Activated naive CD8-positive, alpha-beta T cell treated with anti-CD3 and anti-CD28 coated beads, Interleukin-2, amount 10 ng/mL, durations not matched to agents 7 days and 5 days (primary cell): ENCODE results near the gene PNPT1. TPM values are rescaled to one million over a fixed set of nuclear protein-coding genes. Genes with fewer than 3 reads are reported as not detected.
A peak's percentile ranks its signal among the peaks of the same experiment; 100 is the strongest.
"Not testable (repeated sequence)": the region's sequence is repeated elsewhere in the genome, so short reads cannot be mapped to it uniquely, and the experiment has no call there.

ENCODE experiments used
- ATAC-seq: fragments of 150-1000 bp; cut with Tn5 transposase; one replicate; pipeline ENCODE4 v1.10.0; 2021; ENCODE audit warnings: low read depth, moderate library complexity
- POLR2A ChIA-PET: fragments of 350-600 bp; sonication (Branson Sonifier 250); formaldehyde crosslinking; loops from one replicate; lab custom pipeline; 2021; ENCODE audit warnings: antibody characterized with exemption; lab: Charles Lee
- DNase-seq: peaks from one replicate; pipeline ENCODE4 v3.0.0; 2021
- H3K27ac Mint-ChIP-seq: one replicate; pipeline ENCODE4 v1.8.0; 2022; ENCODE audit warnings: mild to moderate bottlenecking, mixed read lengths
- H3K27me3 Mint-ChIP-seq: one replicate; pipeline ENCODE4 v1.8.0; 2022; ENCODE audit warnings: mild to moderate bottlenecking, moderate library complexity, mixed read lengths
- H3K36me3 Mint-ChIP-seq: one replicate; pipeline ENCODE4 v1.8.0; 2021; ENCODE audit warnings: mild to moderate bottlenecking, mixed read lengths
- H3K4me1 Mint-ChIP-seq: one replicate; pipeline ENCODE4 v1.8.0; 2021; ENCODE audit warnings: mixed read lengths
- H3K4me3 Mint-ChIP-seq: one replicate; pipeline ENCODE4 v1.8.0; 2022; ENCODE audit warnings: mild to moderate bottlenecking, moderate library complexity, mixed read lengths
- H3K9me3 Mint-ChIP-seq: one replicate; pipeline ENCODE4 v1.8.0; 2021; ENCODE audit warnings: mixed read lengths
- total RNA-seq, 2 experiments: library from RNA; stranded (reverse); gene quantifications; one replicate each; pipeline ENCODE4 v1.2.3, GENCODE V29; 2021

Gene PNPT1
- total RNA-seq, 2 experiments from 2014 or later, result 29.2 to 34.2 TPM

DNA sequence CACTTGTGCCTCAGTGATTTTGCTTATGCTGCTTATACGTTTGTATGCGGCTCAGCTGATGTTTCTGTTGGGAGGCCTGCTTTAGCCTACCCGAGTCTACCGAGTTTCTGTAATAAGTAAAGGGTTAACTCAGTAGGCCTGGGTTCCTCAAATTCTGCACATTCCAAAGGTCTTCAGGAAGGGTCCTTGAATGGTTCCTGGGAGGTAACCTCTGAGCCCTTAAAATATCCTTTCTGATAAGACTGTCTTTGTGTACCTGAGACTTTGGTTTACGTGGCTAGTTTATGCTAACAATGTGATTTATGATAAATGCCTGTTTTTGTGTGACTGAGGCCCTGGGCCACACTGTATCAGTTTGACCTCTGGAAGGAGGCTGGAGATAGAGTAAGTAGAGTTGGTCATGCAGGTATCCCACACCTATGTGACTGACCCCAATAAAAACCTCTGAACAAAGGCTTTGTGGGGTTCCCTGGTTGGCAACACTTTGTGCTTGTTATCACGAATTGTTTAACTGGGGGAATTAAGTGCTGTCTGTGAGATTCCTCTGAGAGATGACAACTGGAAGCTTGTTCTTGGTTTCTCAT lies 18.9 kb upstream of the PNPT1 start:
- Mint-ChIP-seq H3K27ac (no peak overlapping the region), H3K9me3 (no peaks in the 10 kb centered on the region), H3K4me3 (no peak overlapping the region), H3K4me1 (peaks cover 1% of the 10 kb centered on the region), H3K27me3 (no peaks in the 10 kb centered on the region), H3K36me3 (no peaks in the 10 kb centered on the region)
- ATAC-seq (no peak), DNase-seq (no peak)
- POLR2A ChIA-PET, result no interaction called here

DNA sequence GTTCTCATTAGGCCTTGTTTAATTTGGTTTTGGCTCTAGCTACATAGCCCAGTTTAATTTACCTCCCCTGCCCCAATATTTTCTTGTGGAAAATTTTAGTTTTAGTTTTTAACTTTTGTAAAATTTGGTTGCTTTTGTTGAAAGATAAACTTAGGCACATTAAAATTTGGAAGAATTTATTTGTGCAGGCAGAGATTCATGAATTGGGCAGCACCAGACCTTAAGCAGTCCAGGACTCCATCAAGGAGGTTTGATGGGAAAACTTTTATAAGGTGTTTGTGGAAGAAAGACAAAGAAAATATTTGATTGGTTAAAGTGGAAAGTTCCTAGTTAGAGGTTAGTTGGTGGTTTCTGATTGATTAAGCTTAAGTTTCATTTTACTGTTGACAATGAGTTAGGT lies 16.4 kb upstream of the PNPT1 start:
- Mint-ChIP-seq H3K4me1 (no peaks in the 10 kb centered on the region), H3K4me3 (no peak overlapping the region), H3K9me3 (no peaks in the 10 kb centered on the region), H3K27ac (no peak overlapping the region), H3K27me3 (no peaks in the 10 kb centered on the region), H3K36me3 (no peaks in the 10 kb centered on the region)
- DNase-seq (no peak), ATAC-seq (no peak)
- POLR2A ChIA-PET, result no interaction called here

DNA sequence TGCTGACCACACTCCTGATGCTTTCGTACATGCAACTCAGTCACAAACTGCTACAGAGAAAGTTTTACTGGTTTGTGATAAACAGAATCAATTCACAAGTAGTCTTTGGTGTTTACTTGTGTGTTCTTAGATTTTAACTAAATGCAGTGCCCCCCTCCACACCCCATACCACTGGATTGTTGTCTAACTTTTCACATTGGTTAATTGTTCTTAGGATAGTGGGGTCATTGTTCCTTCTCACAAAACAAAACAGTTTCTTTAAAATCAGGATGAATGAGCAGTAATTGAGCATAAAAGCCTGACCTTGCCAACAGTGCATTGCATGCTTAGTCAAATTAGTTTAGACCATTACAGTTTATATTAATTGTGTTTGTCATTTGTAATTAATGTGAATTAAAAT lies 14.1 kb upstream of the PNPT1 start:
- Mint-ChIP-seq H3K27me3 (peaks cover 5% of the 10 kb centered on the region), H3K4me3 (no peak overlapping the region), H3K36me3 (peaks cover 1% of the 10 kb centered on the region), H3K4me1 (no peaks in the 10 kb centered on the region), H3K27ac (no peak overlapping the region), H3K9me3 (no peaks in the 10 kb centered on the region)
- ATAC-seq (no peak), DNase-seq (no peak)
- POLR2A ChIA-PET, result no interaction called here

DNA sequence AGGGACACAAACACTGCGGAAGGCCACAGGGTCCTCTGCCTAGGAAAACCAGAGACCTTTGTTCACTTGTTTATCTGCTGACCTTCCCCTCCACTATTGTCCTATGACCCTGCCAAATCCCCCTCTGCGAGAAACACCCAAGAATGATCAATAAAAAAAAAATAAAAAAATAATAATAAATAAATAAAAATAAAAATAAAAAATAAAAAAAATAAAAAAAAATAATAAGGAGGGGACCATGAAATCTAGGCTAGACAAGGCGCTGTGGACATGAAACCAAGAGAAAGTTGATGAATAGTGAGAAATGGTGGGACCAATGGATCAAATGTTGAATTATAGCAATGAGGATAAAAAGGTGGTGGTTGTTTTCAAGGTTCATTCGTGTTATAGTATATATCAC lies 12.6 kb upstream of the PNPT1 start:
- H3K27ac Mint-ChIP-seq, POLR2A ChIA-PET, H3K36me3 Mint-ChIP-seq, H3K9me3 Mint-ChIP-seq, H3K4me3 Mint-ChIP-seq, ATAC-seq, DNase-seq, H3K4me1 Mint-ChIP-seq: not testable (repeated sequence)
- peaks cover 11% of the 10 kb centered on the region for H3K27me3 Mint-ChIP-seq

DNA sequence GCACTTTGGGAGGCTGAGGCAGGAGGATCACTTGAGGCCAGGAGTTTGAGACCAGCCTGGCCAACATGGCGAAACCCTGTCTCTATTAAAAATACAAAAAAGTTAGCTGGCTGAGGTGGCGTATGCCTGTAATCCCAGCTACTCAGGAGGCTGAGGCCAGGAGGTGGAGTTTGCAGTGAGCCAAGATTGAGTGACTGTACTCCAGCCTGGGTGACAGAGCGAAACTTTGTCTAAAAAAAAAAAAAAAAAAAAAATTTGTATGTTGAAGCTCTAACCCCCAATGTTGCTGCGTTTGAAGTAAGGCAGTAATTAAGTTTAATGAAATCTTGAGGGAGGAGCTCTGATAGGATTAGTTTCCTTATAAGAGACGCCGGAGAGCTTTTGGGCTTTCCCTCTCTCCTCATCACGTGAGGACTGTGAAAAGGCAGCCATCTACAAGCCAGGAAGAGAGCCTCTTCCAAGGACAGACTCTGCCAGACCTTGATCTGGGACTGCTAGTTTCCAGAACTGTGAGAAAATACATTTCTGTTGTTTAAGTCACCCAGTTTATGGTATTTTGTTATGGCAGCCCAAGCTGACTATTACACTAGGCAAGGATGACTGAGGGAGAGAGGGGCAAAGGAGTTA lies 11.5 kb upstream of the PNPT1 start:
- H3K4me1 Mint-ChIP-seq, result no peaks in the 10 kb centered on the region
- POLR2A ChIA-PET, result interaction anchor here (0.8 kb wide), 1 partner anchor 10 kb away, joined by 3 read pairs; no protein-coding TSS in a partner anchor
- H3K9me3 Mint-ChIP-seq, result no peaks in the 10 kb centered on the region
- no peak overlapping the region for H3K4me3 Mint-ChIP-seq
- DNase-seq (no peak), ATAC-seq (no peak)
- peaks cover 1% of the 10 kb centered on the region for H3K36me3 Mint-ChIP-seq
- H3K27ac Mint-ChIP-seq, result no peak overlapping the region
- H3K27me3 Mint-ChIP-seq, result peaks cover 13% of the 10 kb centered on the region

DNA sequence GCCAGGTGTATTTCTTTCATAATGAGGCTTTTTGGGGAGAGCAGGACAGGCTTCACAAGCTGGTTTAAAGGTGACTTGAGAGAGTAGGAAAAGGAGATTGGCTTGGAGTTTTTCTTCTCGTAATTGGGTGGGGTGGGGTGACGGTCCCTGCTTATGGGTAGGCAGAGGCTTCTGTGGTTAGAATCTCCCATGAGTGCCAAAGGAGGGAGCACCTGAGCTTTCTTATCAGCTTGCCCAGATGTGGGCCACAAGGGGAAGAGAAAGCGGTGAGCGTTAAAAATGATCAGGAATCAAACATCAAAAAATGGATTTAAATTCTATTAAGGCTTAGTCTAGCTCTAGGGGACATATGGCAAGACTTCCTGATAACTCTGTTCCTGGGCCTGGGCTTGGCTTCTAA lies 9.7 kb upstream of the PNPT1 start:
- POLR2A ChIA-PET, result interaction anchor here (0.6 kb wide), 1 partner anchor 8 kb away, joined by 5 read pairs; no protein-coding TSS in a partner anchor
- Mint-ChIP-seq H3K9me3 (no peaks in the 10 kb centered on the region), H3K27ac (no peak overlapping the region), H3K27me3 (peaks cover 25% of the 10 kb centered on the region), H3K4me3 (no peak overlapping the region), H3K4me1 (no peaks in the 10 kb centered on the region), H3K36me3 (peaks cover 1% of the 10 kb centered on the region)
- DNase-seq (no peak), ATAC-seq (no peak)

DNA sequence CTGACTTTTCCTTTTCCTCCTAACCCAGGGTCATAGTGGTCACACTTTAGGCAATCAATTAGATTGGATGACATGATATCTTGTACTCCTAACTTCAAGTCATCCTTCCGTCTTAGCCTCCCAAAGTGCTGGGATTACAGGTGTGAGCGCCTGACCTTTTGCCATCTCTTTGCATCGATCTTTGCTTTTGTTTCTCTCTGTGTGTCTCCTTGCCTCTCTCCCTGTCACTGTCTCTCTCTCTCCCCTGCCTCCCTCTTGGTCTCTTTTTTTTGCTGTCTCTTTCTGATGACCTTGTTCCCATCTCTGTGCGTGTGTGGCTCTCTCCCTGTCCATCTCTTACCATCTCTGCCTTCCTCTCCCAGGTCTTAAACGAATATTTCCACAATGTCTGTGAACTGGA lies 904 bp downstream of the PNPT1 start:
- Mint-ChIP-seq H3K4me3 (peak overlapping the region; percentile 95), H3K27ac (peak overlapping the region; percentile 99), H3K4me1 (peaks cover 33% of the 10 kb centered on the region)
- DNase-seq, ATAC-seq, H3K27me3 Mint-ChIP-seq, POLR2A ChIA-PET, H3K36me3 Mint-ChIP-seq, H3K9me3 Mint-ChIP-seq: not testable (repeated sequence)

DNA sequence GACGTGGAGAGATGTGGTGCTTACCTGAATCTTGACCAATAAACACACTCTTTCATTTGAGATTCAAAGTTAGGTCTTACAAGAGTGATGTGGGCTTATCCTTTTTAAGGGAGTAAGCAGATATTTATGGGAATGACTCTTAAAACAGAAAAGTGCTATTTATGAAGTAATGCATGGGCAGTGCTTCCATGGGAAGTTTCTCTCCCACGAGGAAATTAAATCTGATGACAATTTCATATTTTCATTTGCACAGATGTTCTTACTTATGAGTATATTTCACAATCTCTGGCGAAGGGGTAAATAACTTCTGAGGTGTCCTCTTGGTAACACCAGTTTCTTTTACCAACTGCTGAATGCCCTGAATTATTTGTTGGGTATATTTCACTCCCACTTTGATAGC lies 21.0 kb downstream of the PNPT1 start:
- POLR2A ChIA-PET, result interaction anchor here (0.6 kb wide), 1 partner anchor 22 kb away, joined by 7 read pairs; no protein-coding TSS in a partner anchor
- Mint-ChIP-seq H3K27ac (no peak overlapping the region), H3K9me3 (no peaks in the 10 kb centered on the region), H3K36me3 (peaks cover 14% of the 10 kb centered on the region), H3K27me3 (no peaks in the 10 kb centered on the region), H3K4me3 (no peak overlapping the region), H3K4me1 (no peaks in the 10 kb centered on the region)
- ATAC-seq, result no peak
- DNase-seq, result no peak

DNA sequence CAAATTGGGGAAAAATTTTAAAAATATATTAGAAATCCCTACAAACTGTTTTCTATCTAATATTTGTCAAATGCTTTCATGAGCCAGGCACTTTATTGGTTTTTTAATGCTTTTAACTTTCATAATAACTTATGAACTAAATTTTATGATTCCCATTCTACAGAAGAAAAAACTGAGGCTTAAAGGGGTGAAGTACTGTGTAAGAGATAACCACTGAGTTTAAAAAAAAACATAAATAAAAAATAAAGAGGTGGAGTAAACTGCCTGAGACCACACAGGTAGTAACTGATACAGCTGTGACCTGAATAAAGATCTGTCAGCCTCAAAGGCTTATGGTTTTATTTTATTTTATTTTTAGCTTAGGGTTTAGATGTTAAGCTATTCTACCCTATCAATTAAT lies 24.7 kb downstream of the PNPT1 start:
- POLR2A ChIA-PET, result no interaction called here
- ATAC-seq, result no peak

DNA sequence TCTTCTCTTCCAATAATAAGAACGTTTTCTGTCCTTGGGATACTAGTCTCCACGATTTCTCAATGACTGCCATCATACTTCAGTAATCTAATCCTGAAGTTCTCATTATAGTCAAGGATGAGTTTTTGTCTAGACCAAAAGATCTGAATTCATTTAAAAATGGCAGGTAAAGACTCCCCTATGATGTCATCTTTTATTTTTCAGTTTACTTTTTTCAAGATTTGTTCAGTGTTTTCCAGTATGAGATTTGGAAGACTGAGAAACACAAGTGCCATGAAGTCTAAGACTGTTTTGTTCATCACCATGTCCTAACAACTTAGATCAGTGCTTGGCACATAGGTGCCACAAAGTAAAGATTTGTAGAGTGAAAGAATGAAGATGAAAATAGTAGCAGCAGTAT lies 40.4 kb downstream of the PNPT1 start:
- Mint-ChIP-seq H3K4me1 (no peaks in the 10 kb centered on the region), H3K9me3 (no peaks in the 10 kb centered on the region), H3K4me3 (no peak overlapping the region), H3K27me3 (no peaks in the 10 kb centered on the region), H3K36me3 (peaks cover 24% of the 10 kb centered on the region), H3K27ac (no peak overlapping the region)
- DNase-seq (no peak), ATAC-seq (no peak)
- POLR2A ChIA-PET, result no interaction called here

More for the DNA sequence above, 24.7 kb downstream of the PNPT1 start:
- DNase-seq, result no peak
- H3K36me3 Mint-ChIP-seq, result peaks cover 17% of the 10 kb centered on the region
- no peaks in the 10 kb centered on the region for H3K9me3 Mint-ChIP-seq
- no peaks in the 10 kb centered on the region for H3K27me3 Mint-ChIP-seq
- no peaks in the 10 kb centered on the region for H3K4me1 Mint-ChIP-seq
- no peak overlapping the region for H3K27ac Mint-ChIP-seq
- no peak overlapping the region for H3K4me3 Mint-ChIP-seq

DNA sequence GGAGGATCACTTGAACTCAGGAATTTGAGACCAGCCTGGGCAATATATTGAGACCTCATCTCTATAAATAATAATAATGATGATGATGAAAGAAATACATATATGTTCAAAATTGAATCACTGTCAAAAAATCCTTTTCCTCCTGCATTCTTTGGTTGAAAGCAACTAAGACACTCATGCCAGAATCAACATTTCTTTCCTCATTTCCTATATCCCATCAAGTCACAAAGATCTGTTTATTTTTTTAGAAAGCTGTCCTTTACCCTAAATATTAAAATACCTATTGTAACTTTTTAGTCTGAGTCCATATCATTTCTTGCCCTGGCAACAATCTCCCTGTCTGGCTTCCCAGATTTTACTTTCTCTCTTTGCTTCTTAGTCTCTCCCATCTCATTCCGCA lies 44.4 kb downstream of the PNPT1 start:
- no peak overlapping the region for H3K4me3 Mint-ChIP-seq
- peaks cover 10% of the 10 kb centered on the region for H3K36me3 Mint-ChIP-seq
- H3K4me1 Mint-ChIP-seq, result no peaks in the 10 kb centered on the region
- H3K9me3 Mint-ChIP-seq, result no peaks in the 10 kb centered on the region
- H3K27ac Mint-ChIP-seq, result no peak overlapping the region
- ATAC-seq, result no peak
- no peak for DNase-seq
- no peaks in the 10 kb centered on the region for H3K27me3 Mint-ChIP-seq
- POLR2A ChIA-PET, result no interaction called here

DNA sequence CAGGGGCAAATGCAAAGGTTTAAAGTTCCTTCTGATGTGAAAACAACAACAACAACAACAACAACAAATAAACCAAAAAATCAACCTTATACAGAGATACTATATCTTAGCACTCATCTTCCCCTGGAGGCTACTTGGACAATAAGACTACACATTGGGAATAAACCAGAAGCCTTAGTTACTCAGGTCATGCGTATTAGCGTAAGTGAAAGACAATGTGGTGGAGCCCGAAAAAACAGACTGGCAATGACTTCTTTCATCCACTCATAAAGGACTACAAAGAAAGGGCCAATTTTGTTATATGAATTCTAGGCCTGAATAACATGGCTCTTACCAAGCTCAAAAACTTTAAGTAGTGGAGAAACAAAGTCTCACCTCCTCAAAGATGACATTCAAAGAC lies 56.8 kb downstream of the PNPT1 start:
- ATAC-seq, result no peak
- Mint-ChIP-seq H3K4me3 (no peak overlapping the region), H3K27me3 (no peaks in the 10 kb centered on the region), H3K9me3 (no peaks in the 10 kb centered on the region), H3K27ac (no peak overlapping the region), H3K4me1 (no peaks in the 10 kb centered on the region), H3K36me3 (peaks cover 13% of the 10 kb centered on the region)
- POLR2A ChIA-PET, result no interaction called here
- DNase-seq, result no peak

DNA sequence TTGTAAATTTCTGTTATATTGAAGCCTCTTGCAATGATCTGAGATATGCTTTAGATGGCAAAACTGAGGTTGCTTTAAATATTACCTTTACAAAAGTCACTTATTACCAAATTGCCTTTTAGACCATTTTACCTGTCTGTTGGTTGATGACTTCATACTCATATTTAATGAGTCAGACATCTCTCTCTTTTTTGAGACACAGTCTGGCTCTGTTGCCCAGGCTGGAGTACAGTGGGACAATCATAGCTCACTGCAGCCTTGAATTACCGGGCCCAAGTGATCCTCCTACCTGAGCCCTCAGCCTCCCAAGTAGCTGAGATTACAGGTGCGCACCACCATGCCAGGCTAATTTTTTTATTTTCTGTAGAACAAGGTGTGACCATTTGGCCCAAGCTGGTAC lies 64.7 kb downstream of the PNPT1 start:
- Mint-ChIP-seq H3K27me3 (no peaks in the 10 kb centered on the region), H3K4me3 (no peak overlapping the region), H3K4me1 (no peaks in the 10 kb centered on the region), H3K9me3 (no peaks in the 10 kb centered on the region), H3K36me3 (peaks cover 13% of the 10 kb centered on the region), H3K27ac (no peak overlapping the region)
- ATAC-seq (no peak), DNase-seq (no peak)
- POLR2A ChIA-PET, result no interaction called here

DNA sequence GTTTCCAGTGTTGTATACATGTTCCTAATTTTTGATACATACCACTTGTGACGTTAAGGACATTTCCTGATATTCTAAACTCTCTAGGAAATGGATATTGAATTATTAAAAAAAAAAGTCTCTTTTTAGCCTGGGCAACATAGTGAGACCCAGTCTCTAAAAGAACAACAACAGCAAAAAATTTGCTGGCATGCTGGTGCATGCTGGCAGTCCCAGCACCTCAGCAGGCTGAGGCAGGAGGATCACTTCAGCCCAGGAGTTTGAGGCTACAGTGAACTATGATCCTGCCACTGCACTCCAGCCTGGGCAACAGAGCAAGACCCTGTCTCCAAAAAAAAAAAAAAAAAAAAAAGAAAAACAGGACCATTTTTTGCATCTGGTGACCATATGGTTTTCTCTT lies 65.7 kb downstream of the PNPT1 start:
- DNase-seq, result no peak
- POLR2A ChIA-PET, result interaction anchor here (0.7 kb wide), 1 partner anchor 7 kb away, joined by 4 read pairs; no protein-coding TSS in a partner anchor
- no peak for ATAC-seq
- no peak overlapping the region for H3K27ac Mint-ChIP-seq
- H3K36me3 Mint-ChIP-seq, result peaks cover 13% of the 10 kb centered on the region
- peaks cover under 1% of the 10 kb centered on the region for H3K4me1 Mint-ChIP-seq
- H3K4me3 Mint-ChIP-seq, result no peak overlapping the region
- no peaks in the 10 kb centered on the region for H3K9me3 Mint-ChIP-seq
- H3K27me3 Mint-ChIP-seq, result no peaks in the 10 kb centered on the region
